ENCODE data around the gene NFATC2. TPM values are rescaled to one million over a fixed set of nuclear protein-coding genes. Genes with fewer than 3 reads are reported as not detected.

The NFATC2 gene
- 0.36 and 0.41 TPM in 2 replicates for total RNA-seq (ENCODE audit: low replicate concordance)

DNA sequence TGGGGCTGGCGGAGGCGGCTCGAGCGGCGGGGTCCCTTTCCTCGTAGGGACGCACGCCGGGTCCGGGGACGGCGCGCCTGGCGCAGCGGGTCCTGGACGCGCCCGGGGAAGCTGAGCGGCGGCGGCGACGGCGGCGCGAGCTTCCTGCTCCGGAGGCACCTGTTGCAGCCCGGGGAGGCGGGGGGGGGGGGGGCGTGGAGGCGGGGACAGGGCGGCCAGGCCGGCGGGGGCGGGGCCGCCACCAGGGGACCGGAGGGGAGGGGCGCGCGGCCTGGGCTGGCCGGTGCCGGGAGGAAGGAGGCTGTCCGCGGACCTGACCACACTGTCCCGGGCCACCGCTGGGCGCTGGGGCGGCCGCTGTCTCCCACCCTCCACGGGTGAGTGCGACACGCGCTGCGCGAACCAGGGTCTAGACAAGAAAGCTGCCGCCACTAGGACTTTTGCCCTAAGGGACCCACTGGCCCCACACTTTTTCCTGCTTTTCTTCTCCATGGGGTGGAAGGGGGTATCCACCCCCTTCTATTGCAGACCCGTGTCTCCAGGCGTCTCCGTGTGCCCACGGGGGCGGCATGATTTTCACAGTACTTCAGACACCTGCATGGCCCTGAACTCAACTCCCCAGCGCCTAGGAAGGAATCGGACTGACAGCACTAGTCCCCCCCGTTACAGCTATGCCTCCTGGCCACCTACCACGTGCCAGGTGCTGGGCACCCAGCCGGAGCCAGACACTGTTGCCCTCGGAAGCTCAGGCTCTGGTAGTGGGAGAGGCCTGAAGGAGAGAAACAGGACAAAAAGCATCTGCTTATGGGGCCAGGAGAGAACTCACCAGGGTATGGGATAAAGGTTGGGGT, at the start of gene NFATC2:
Gene NFATC2, minus strand, starts transcription at position 149 of the 851 bp plus-strand sequence. CDS start 220 bp downstream, outside the sequence.
- TF ChIP-seq, protein P1, sequence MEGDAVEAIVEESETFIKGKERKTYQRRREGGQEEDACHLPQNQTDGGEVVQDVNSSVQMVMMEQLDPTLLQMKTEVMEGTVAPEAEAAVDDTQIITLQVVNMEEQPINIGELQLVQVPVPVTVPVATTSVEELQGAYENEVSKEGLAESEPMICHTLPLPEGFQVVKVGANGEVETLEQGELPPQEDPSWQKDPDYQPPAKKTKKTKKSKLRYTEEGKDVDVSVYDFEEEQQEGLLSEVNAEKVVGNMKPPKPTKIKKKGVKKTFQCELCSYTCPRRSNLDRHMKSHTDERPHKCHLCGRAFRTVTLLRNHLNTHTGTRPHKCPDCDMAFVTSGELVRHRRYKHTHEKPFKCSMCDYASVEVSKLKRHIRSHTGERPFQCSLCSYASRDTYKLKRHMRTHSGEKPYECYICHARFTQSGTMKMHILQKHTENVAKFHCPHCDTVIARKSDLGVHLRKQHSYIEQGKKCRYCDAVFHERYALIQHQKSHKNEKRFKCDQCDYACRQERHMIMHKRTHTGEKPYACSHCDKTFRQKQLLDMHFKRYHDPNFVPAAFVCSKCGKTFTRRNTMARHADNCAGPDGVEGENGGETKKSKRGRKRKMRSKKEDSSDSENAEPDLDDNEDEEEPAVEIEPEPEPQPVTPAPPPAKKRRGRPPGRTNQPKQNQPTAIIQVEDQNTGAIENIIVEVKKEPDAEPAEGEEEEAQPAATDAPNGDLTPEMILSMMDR (IDR thresholded peaks at IDR 0.05; ENCODE audit: insufficient read depth, low read length), result no peak
- no peak within 1 kb of the TSS for H3K4me3 ChIP-seq (ENCODE audit: low read depth, low read length)
- DNase-seq (ENCODE audit: low read depth), result no peak

DNA sequence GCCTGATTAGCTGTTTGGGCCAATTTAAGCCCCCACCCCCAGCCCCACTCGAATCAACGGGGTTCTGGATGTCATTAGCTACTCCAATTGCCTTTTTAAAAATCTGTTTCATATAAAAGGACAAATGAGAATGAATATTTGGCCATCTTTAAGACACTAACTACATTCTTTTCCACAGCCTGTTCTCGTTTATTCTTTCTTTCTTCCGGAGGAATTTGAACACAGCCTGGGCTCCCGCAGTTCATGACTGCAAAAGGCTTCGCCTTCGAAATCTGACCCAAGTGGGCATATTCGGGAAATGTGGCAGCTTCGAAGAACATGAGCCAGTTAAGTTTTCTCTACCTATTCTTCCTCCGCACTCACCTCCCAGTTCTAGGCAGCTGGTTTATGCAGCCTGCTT, 49.4 kb upstream of the NFATC2 start:
- no peak overlapping the region for H3K4me3 ChIP-seq (ENCODE audit: low read depth, low read length)
- TF ChIP-seq, protein P1 (IDR thresholded peaks at IDR 0.05; ENCODE audit: insufficient read depth, low read length), result no peak
- DNase-seq (ENCODE audit: low read depth), result no peak

DNA sequence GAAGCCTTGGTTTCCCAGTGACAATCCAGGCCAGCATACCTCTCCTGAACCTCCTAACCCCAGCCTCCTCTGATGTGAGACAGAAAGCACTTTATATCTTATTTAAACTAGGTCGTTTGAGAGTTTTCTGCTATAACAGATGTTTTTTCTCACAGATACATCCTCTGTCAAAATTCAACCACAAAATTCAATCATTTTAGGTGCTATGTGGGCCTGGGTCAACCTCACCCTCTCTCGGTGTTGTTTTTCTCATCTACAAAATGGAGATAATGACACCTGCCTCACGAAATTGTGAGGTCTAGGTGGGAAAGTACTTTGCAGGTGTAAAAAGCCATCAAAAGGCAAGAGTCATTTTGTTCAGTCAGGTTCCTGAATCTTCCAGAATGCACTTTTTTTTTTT, 46.2 kb upstream of the NFATC2 start:
- no peak for DNase-seq (ENCODE audit: low read depth)
- TF ChIP-seq, protein P1 (IDR thresholded peaks at IDR 0.05; ENCODE audit: insufficient read depth, low read length), result no peak
- no peak overlapping the region for H3K4me3 ChIP-seq (ENCODE audit: low read depth, low read length)

DNA sequence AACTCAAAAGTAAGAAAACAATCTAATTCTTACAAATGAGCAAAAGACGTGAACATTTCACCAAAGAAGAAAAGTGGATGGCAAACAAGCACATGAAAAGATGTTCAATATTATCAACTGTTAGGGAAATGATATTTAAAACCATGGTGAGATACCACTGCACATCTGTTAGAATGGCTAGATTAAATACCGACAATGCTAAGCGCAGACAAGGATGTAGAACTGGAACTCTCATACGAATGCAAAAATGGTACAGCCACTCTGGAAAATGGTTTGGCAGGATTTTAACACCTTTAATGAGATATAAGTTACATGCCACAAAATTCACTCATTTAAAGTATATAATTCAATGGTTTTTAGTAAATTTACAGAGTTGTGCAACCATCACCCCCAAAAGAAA, 44.6 kb upstream of the NFATC2 start:
- TF ChIP-seq, protein P1 (IDR thresholded peaks at IDR 0.05; ENCODE audit: insufficient read depth, low read length), result no peak
- no peak for DNase-seq (ENCODE audit: low read depth)
- H3K4me3 ChIP-seq (ENCODE audit: low read depth, low read length), result no peak overlapping the region

DNA sequence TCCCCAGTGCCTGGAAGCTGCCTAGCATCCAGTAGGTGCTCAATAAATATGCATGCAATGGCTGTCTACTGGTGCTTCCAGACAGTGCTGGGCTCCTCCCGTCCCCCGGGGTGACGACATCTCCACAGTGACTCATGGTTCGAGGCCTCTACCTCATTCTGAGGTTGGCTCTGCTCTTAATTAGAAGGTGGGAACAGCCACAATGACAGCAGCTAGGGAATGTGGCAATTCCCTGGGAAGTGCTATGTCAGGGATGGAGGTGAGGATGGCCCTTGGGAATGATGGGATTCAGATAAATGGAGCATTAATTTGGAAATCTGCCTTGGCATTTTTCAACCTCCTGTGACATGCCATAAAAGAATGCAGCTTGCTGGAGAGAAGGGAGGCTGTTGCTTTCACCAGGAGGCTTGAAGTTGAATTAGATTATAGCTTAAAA, 43.5 kb upstream of the NFATC2 start:
- H3K4me3 ChIP-seq (ENCODE audit: low read depth, low read length), result no peak overlapping the region
- peak; percentile 92 for DNase-seq (ENCODE audit: low read depth)
- TF ChIP-seq, protein P1 (IDR thresholded peaks at IDR 0.05; ENCODE audit: insufficient read depth, low read length), result no peak

DNA sequence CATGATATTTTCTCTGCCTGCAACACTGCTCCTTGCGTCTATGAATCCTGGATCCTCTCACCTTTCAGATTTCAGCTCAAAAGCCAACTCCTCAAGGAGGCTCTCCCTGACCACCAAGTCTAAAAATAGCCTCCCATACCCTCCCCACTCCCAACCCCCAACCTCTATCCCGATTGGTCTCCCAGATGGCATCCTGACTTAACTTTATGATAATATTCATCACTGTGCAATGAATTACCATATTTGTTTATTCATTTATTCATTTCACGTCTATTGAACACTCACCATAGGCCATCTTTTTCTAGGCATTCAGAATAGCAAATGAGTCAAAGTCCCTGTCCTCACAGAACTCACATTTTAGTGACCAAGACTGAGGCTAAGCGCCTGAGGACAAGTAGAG, 42.6 kb upstream of the NFATC2 start:
- no peak for DNase-seq (ENCODE audit: low read depth)
- TF ChIP-seq, protein P1 (IDR thresholded peaks at IDR 0.05; ENCODE audit: insufficient read depth, low read length), result no peak
- no peak overlapping the region for H3K4me3 ChIP-seq (ENCODE audit: low read depth, low read length)
